ENCODE measurements around the gene PGS1.

DNA sequence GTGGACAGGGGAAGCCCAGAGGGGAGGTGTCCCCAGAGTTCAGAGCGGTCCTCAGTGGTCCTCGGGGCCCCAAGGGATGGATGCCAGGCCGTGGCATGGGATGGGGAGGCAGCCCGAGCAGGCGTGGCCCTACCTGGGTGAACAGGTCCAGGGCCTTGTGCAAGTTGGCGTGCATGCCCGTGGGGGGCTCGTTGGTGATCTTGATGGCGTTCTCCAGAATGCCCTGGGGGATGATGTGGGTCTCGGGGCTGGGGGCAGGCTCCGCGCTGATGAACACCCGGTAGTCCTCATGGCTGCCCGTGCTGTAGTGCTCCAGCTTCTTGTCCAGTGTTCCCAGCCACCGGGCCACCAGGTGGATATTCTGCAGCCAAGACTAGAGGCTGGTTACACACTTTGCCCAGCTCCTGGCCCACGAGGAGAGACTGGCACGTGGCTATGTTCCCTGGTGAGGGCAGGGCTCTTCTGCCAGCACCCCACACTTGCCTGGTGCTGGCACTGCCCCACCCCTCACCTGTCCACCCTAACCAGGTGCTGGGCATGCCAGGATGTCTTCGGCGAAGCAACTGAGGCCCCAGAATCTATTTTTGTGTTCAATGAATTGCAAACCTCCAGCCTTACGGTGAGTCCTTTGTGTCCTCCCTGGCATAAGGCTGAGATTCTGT, 59.2 kb downstream of the PGS1 start:
- no peak for TF ChIP-seq CTCF (IDR thresholded peaks at IDR 0.05)
- no peak for TF ChIP-seq POLR2A (IDR thresholded peaks at IDR 0.05)
